Measurements from ENCODE around the gene ZDHHC8.
"Not testable (repeated sequence)": the region's sequence is repeated elsewhere in the genome, so short reads cannot be mapped to it uniquely, and the experiment has no call there.

Gene ZDHHC8

DNA sequence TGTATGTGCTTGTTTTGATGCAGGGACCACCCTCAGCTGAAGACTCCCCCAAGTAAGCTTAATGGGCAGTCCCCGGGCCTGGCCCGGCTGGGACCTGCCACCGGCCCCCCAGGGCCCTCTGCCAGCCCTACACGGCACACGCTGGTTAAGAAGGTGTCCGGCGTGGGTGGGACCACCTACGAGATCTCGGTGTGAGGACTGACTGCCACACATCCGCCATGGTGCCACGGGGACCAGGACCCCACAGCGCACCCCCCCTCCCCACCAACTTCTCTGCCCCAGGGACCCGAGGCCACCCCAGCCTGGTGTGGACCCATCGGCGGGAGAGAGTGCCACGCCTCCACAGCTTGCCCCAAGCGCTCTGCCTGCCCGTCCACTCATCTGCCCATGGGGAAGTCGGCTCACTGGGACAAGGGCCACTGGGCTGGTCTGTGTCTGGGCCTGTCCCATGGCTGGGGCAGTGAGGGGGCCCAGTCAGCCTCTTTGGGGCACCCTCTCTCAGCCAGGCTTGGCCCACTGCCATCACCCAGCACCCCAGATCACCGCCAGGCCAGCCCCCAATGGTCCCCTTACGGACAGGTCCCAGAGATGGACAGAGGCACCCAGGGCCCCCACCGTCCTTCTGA, 13.7 kb downstream of the ZDHHC8 start:
- DNase-seq, result no peak

DNA sequence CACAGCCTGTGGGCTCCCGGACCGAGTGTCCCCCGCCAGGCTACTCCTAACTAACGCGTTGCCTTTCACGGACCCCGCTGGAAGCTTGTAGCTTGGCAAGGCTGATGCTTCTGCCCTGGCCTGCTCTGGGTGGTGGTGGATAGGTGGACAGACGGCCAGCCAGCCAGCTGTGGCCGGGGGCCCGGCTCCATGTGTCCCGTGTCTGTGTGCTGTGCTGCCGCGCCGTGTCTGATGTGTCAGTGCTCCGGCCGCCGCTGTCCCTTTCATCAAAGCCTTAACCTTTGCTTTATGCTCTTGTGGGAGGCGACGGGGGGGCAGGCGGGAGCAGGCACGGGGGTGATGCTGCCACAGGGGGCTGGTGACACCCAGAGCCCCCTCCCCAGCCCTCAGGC, 14.2 kb downstream of the ZDHHC8 start:
- no peak for DNase-seq

DNA sequence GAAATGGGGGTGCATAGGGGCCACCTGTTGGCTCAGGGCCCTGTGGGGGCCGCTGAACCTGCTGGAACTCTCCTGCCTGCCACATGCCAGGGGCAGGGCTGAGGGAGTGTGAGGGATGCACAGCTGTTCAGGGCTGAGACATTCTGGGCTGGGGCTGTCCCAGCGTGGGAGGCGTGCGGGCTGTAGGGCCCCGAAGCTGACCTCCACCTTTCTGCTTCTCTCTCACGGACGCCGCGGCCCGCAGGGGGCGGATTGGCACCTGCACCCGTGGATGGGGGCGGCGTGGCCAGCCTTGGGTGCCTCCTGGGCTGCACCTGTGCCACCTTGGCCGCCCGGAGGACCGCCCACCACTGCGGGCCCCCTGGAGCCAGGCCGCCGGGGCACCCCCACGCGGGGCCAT, 15.2 kb downstream of the ZDHHC8 start:
- no peak for DNase-seq

DNA sequence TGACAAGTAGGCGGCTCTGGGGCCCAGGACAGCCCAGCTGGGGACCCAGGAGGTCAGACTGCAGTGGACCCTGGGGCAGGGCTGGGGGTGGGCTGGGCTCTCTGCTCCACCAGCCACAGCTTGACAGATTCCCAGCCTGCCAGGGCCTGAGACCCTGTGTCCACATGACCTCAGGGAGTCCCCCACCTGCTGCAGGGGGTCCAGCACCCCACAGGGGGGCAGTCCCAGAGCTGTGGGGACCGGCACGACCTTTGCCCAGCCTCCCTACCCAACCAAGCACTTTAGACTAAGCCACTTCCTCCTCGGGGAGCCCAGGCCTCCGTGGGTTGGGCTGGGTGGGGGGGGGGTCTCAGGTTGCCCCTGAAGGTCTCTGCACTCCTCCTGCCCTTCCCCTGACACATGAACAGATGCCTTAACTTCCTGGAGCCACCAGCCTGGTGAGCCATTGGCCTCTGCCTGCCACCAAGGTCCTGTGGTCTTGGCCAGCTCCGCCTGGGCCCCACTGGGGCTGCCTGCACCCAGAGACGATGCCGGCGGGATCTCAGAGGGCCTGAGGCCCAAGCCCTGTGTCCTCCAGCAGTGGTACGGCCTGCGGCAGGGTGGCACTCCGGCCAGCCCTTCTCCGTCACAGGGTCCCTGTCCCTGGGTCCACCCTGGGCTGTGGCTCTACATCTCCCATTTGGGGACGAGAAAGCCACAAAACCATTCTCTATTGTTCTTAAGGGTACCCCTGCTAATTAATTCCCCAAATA, 15.8 kb downstream of the ZDHHC8 start:
- no peak for DNase-seq

DNA sequence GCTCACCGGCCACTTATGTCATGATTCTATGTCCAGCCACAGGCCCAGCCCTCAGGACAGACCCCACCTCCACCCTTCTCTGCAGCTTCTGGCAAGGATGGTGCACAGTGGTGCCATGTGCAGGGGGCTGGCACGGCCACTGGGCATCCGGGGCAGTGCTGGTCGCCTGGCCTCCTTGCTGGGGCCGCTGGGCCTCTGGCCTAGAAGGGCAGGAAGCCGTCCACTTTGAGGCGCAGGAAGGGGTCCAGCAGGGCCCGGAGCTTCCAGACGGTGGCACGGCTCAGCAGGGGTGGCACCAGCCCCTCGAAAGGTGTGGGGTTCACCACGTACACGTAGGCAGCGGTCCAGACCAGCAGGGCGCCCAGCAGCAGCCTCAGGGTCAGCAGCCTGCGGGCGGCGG, 16.8 kb downstream of the ZDHHC8 start:
- no peak for DNase-seq

DNA sequence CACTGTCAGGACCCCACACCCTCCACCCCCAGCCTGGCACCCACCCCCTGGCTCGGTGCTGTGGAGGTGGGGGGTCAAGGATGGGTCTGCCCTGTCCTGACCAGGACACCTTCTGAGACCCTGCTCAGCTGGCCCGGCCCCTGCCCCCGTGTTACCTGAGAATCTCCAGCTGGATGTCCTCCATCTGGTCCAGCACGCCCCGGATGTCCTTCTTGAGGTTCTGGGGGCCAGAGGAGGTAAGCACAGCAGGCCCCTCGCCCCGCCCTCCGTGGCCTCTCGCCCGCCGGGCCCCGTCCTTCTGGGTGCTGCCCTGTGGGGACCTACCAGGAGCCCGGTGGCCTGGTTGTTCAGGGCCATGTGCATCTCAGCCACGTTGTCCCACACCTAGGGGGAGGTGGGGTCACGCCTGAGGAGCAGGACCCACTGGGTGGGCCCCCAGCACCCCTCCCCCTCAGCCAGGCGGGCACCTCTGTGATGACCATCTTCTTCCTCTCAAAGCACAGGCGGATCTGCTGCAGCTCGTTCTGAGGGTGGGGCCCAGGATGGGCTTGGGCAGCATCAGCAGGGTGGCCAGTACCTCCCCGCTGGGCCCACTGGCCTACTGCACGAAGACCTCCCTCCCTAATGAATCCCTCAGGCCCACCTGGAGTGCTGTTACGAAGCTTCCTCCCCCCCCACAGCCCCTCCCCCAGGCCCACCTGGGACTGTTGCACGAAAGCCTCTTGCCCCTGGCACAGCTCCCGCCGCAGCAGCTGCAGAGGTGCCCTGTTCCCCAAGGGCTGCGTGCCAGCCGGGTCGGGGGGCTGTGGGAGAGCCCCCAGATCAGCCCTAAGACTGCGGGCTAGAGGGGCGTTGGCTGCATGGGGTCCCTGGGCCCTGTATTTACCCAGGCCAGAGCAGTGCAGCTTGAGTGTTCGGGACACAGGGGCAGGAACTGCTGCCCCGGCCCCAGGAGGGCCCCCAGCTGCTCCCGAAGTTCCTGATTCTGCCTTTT, 17.9 kb downstream of the ZDHHC8 start:
- no peak for DNase-seq

DNA sequence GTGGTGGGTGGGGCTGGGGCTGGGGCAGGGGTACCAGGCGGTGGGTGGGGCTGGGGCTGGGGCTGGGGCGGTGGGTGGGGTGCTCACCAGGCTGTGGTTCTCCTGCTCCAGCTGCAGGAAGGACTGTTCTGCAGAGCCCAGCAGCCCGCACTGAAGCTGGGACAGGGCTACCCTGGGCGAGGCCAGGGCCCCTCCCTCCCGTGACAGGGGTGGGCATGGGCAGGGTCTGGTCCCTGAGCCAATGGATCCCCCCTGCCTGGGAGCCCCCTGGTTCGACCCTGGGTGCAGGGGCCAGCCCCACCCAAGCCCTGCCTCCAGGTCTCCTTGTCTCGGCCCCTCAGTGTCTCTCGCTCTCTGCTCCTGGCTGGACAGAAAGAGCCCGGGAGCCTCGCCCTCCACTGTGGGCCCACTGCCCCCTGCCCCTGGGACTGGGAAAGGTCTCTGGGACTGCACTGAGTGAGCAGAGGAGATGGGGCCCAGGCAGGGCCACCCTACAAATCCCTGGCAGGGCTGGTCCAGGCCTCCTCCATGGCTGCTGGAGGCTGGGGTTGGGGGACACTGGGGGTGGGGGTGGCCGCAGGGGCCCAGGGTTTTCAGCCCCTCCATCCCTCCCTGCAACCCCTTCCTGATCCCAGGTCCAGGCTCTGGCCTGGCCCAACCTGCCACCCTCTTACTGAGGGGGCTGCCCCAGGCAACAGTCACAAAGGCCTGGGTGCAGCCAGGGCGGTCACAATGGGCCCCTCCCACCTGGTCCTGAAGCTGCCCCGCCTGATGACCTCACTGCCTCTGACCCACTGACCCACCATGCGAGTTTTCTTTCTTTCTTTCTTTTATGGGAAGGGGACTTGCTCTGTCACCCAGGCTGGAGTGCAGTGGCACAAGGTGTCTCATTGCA, 19.0 kb downstream of the ZDHHC8 start, which contains the start of gene CCDC188:
Gene CCDC188 (minus strand): TSS at position 675 of the 895 bp plus-strand sequence. CDS start 69 bp downstream, at position 606.
- no peak for DNase-seq

DNA sequence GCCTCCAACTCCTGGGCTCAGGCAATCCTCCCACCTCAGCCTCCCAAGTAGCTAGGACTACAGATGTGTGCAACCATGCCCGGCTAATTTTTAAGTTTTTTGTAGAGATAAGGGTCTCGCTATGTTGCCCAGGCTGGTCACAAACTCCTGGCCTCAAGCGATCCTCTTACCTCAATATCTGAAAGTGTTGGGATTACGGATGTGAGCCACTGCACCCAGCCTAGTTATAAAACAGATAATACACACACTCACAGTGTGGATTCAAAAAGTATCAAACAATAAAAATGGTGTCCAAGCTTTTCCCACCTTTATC, 19.6 kb downstream of the ZDHHC8 start:
- no peak for DNase-seq

DNA sequence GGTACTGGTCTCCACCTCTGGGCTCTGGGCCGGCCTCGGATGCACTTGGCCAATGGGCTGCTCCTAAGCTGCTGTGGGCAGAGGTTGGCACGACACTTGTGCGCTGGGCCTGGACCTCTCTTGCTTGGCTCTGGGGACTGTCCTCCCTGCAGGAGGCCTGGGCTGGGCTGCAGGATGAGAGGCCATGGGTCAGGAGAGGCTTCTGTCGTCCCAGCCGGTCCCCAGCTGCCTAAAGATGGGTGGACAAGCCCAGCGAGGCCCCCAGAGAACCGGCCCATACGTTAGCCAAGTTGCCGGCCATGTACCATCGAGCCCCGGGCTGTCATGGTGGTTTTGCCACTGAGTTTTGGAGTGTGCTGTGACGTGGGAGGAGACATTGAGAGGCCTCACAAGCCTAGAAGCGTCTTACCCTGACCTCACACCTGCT, 20.9 kb downstream of the ZDHHC8 start:
- DNase-seq, result no peak

DNA sequence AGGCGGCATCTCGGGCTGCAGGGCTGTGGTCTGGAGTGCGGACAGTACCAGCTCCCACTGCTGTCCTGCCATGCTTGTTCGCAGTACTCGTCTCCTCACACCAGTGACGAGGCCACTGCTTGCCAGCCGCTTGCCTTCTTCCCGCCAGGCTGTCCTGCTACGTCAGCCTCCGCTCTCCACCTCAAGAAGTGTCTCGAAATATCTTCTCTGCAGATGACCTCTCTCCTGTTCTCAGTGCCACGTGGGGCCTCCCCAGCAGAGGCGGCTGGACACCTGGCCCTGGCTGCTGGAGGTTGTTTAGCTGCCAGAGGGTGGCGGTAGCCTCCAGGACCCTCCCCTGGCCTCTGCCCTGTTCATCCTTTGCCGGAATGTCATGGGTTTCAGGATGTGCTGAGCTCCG, 22.3 kb downstream of the ZDHHC8 start:
- no peak for DNase-seq

DNA sequence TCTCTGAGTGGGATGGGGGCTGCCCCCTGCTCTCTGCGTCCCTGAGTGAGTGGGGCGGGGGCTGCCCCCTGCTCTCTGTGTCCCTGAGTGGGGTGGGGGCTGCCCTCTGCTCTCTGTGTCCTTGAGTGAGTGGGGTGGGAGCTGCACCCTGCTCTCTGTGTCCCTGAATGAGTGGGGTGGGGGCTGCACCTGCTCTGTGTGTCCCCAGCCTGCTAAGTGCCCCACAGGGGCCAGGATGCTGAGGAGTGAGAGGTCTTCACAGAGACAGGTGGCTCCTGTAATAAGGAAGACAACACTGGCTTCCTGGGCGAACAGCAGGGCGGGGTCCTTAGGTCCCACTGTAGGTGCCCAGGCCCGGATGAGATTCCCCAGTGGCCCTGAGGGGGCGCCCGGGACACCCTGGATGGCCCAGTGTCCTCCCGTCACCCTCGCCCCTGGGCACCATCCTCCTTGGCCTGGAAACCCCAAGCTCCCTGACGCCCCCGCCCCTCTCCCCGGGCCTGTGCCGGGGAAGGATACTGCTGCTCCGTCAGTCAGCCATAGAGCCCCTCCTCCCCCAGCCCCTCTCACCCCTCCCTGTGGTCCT, 23.1 kb downstream of the ZDHHC8 start:
- no peak for DNase-seq

DNA sequence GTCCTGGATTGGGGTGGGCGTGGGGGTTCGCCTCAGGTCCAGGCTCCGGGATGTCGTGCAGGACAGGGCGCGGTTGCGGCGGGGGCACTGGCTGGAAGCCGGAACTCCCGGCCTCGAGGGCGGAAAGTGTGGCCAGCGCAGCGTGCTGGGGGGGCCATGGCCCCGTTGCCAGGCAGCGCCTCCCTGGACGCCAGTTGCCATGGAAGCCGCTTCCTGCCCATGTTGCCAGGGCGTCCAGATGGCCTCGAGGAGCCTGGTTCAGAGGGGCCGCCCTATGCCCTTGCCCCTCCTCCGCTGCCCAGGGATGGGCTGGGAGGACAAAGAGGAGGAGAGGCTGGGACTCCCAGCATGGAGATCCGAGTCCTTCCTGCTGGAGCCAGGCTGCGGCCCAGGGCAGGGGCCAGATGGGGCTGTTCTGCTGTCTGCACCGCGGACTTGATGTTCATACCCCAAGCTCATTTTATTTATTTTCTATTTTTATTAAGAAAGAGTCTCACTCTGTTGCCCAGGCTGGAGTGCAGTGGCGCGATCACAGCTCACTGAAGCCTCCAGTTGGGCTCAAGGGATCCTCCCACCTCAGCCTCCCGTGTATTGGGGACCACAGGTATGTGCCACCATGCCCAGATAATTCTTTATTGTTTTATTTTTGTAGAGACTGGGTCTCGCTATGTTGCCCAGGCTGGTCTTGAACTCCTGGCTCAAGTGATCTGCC, 23.9 kb downstream of the ZDHHC8 start:
- no peak for DNase-seq

DNA sequence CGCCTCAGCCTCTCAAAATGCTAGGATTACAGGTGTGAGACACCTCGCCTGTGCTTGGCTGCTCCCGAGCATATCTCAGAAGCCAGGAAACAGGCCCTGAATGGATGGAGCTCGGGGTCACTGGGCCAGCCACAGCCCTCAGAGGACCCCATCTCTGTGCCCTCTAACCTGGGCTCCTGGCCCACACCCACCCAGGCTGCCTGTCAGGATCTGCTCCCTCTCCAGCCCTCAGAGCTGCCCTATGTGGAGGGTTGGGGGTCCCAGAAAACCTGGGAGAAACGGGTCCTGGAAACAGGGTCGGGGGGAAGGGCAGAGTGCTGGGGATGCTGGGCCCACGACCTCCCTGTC, 24.4 kb downstream of the ZDHHC8 start:
- no peak for DNase-seq

DNA sequence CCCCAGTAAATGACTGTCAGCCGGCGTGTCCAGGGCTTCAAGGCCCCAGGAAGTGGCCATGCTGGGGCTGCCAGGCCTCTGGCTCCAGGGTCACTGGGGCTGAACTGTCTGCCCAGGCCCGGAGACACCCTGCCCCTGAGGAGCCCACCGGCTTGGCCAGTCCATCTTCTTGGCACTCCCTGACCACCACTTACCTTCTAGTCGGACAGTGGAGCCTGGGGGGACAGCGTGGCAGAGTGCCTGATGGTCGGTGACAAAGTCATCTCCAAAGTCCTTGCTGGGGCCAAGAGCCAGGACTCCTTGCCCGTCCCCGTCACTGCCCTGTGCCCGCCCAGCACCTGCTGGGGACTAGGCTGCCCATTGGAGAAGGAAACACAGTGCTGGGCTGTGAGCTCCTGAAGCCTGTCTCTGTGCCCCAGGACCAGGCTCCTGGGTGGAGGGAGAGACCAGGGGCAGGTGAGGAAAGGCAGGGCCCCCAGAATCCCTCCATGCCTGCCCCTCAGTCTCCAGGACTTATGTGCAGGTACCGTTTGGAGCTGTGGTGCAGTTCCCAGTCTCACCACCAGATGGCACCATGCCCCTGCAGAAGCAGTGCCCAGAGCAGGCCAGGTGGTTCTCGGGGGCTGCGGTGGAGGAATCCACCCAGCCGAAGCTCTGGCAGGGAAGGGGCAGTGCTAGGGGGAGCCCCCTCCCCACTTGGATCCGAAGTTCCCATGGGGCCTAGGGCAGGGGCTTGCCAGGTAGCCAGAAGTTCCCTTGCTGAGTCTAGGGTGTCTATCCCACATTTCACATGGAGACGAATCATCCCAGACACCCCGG, 25.2 kb downstream of the ZDHHC8 start:
- DNase-seq, result peak; percentile 29

DNA sequence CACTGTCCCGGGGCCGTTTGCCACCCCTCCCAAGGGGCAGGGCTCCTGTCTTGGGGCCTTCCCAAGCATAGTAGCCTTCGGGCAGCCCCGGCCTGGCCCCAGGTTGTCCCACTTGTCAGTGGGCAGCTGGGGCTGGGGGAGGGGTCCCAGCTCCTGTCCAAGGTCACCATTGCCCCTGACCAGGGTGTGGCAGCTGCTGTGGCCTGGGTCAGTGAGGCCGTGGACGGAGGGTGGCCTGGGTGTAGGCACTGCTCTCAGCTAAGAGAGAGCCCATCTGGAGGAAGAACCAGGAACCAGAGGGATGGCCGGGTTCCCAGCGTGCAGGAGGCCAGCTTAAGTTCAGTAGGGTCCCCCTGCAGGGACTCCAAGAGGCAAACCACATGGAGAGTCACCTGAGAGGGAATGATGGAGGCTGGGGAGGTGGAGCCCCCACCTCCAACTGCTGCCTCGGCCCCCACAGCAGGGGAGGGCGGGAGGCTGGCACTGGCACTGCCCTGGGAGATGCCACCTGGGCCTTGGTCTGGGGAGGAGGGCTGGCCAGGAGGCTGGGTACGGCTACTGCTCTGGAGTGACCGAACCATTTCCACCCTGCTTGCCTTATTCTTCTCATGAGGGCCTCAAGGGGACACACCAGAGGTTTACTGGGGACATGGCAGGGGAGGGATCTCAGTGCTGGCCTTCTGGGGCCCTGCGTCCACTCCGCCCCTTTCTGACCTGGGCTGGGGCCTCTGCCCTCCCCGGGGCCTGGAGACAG, 26.0 kb downstream of the ZDHHC8 start:
- no peak for DNase-seq

DNA sequence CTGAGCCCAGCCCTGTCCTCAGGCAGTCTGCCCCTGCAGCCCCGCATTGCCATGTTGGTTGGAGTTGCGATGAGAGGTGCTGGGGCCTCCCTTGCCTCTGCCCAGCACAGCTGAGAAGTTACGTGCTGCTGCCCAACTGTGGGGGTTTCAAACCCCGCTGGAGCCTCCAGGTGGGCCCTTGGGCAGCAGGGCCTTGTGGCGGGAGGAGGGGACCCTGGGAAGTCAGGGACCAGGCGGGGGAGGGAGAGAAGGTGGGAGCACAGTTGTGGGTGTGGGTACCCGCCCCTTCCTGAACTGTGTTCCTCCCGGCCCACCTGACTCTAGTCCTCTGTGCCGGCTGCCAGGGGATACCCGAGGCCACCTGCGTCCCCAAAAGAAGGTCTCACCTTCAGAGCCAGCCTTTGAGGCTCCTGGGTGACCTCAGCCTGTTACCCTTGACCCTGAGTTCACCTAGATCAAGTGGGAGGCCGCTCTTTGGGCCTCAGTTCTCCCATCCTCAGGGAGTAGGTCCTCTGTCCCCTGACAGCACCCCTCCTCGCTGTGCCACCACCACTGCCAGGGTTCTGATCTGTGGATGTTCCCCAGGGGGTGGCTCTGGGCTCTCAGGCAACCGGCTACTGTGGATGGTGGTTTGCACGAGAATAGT, 26.9 kb downstream of the ZDHHC8 start:
- DNase-seq, result no peak

DNA sequence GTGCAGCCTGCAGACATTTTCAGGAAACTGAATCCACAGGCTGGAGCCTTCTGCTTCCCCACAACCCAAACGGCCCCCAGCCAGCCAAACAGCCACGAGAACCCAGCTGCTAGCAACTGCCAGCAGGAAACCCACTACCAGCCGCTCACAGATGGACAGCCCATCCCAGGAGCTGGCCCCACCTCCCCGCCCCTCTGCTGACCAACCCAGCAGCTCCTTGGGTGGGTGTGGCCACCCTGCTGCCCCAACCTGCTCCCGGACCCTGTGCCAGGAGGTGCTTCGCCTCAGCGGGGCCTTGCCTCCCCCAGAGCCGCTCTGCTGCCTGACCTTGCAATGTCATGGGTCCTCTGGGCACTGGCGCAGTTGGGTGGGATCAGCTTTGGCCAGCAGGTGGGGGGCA, 27.5 kb downstream of the ZDHHC8 start:
- no peak for DNase-seq

DNA sequence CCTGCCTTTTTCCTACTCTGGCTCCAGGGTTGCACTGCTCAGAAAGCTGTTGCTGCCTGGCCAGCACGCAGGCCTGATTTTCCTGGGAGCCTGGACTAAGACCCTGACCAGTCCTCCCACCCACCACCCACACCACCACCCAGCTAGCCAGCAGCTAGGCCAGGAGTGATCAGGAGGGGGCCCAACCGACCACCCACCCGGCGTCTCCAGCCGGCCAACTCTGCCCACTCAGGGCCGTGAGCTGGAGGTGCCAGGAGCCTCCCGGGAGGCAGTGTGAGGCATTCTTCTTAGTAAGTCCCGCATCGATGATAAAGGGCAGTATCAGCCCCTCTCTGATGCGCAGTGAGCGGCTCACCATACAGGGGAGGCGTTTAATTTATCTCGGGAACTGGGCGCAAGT, 27.9 kb downstream of the ZDHHC8 start:
- DNase-seq, result not testable (repeated sequence)

DNA sequence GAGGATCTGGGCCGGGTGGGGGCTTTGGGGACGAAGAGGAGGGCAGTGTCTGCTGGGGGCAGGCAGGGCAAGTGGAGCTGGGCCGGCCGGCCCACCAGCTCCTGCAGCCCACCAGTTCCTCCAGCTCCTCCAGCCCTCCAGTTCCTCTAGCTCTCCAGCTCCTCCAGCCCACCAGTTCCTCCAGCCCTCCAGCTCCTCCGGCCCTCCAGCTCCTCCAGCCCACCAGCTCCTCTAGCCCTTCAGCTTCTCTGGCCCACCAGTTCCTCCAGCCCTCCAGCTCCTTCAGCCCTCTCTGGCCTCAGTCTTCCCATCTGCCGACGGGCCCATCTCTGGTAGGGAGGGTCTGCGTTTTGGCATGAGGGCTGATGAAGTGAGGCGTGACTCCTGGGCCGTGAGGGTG, 28.4 kb downstream of the ZDHHC8 start:
- no peak for DNase-seq
